Pulmonary artery endothelial cell (primary cell): ENCODE results near the gene TXNDC8. TPM values are rescaled to one million over a fixed set of nuclear protein-coding genes. Genes with fewer than 3 reads are reported as not detected.
"Not testable (repeated sequence)": the region's sequence is repeated elsewhere in the genome, so short reads cannot be mapped to it uniquely, and the experiment has no call there.

Experiments used
- DNase-seq: peaks from one replicate; pipeline ENCODE4 v3.0.0-alpha.2; 2011; ENCODE audit warnings: low read depth, low spot score
- total RNA-seq: library from RNA; depleted of rRNA; stranded (reverse); fragments of >200 nt; gene quantifications from 2 replicates; pipeline ENCODE4 v1.2.3, GENCODE V29; 2014

TXNDC8 gene
- total RNA-seq, result not detected in 2 replicates

DNA sequence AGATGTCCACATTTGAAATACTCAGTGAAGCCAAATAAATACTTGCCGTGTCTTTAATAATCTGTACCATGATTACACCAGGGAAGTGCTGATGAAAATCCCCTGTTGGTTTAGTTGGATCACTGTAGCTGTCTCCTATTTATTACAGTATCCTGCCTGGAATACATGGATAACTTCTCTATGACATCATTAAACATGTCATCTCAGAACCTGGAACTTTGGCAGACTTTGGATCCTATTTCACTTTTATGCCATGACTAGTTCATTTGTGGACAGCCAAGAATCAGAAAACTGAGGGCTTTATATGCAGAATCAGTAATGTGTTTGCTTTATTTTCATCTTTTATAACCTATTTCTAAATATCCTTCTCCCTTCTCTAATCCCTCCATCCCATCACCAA, at the start of gene TXNDC8:
Gene TXNDC8 (minus strand): TSS at position 137 of the 400 bp plus-strand sequence.
- no peak for DNase-seq

DNA sequence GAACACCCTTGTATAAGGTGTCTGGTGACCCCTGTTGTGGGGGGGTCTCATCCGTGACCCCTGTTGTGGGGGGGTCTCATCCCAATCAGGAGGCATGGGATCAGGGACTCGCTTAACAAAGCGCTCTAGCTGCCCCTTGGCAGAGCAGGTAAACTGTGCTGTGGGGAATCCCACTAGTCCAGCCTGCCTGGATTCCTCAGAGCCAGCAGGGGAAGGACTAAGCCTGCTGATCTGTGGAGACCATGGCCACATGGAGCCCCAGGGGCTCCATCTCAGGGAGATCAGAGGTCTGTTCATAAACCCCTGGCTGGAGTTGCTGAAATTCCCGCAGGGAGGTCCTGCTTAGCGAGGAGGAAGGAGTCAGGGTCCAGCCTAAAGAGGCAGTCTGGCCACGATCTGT, 45.8 kb upstream of the TXNDC8 start:
- no peak for DNase-seq

DNA sequence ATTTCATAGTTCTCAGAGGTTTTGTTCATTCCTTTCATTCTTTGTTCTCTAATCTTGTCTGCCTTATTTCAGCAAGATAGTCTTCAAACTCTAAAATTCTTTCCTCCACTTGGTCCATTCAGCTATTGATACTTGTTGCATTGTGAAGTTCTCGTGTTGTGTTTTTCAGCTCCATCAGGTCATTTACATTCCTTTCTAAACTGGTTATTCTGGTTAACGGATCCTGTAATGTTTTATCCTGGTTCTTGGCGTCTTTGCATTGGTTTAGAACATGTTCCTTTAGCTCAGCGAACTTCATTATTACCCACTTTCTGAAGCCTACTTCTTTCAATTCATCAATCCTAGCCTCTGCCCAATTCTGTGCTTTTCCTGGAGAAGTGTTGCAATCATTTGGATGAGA, 45.1 kb upstream of the TXNDC8 start:
- DNase-seq, result no peak

DNA sequence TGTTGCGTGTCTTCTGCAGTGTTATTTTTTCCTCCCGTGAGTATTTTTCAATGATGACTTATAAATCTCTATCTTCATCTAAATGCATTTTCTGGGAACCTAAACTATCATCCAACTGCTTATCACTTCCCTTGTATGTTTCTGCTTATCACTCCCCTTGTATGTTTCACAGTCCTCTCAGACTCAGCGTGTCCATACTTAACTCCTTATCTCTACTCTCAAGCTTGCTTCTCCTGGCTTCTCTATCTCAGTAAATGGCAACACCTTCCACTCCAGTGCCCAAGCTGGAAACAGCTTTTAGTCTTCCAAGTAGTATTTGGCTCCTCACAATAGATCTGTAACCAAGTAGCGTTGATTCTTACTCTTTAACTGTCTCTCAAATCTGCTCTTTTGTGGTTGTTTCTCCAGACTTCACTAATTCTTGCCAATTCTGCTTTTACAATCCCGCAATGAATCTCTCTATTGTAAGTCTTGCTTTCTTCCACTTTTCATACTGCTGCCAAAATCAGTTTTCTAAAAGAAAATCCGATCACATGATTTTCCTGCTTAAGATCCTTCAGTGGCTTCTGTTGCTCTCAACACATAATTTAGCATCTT, 33.8 kb upstream of the TXNDC8 start:
- no peak for DNase-seq

DNA sequence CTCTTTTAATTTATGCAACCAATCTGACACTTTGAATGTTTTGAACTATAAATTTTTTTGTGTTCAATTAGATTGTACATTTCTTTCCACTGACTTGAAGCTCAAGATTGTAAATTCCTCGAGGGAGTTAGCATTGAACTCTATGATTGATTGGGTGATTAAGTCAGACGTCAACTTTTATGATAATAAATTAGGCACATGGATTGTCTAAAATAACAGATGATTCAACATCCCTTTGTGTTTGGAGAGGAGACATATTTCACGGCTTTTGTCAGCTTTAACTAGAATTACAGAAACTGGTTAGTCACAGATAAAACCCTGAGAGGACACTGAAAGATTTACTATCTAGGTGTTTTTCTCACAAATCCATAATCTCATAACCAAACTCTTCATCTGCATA, 32.7 kb upstream of the TXNDC8 start:
- no peak for DNase-seq

DNA sequence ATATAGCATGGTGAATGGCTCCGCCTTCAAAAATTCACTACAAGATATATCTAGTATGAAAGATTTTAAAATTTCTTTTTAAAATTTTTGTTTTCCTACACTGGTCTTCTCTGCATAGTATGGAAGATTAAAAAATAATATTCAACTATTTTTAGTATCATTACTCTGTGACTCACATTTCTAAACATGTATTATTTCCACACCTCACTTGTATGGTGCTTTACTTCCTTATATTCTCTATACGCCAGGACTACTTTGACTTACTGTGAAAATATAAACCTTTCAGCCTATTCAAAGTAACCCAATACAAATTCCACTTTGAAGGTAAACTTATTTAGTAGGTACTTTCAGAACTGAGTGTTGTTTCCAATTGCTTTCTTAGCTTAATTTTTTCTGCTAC, 26.8 kb upstream of the TXNDC8 start:
- DNase-seq, result no peak

DNA sequence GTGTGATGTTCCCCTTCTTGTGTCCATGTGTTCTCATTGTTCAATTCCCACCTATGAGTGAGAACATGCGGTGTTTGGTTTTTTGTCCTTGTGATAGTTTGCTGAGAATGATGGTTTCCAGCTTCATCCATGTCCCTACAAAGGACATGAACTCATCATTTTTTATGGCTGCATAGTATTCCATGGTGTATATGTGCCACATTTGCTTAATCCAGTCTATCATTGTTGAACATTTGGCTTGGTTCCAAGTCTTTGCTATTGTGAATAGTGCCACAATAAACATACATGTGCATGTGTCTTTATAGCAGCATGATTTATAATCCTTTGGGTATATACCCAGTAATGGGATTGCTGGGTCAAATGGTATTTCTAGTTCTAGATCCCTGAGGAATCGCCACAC, 21.3 kb upstream of the TXNDC8 start:
- DNase-seq, result not testable (repeated sequence)

DNA sequence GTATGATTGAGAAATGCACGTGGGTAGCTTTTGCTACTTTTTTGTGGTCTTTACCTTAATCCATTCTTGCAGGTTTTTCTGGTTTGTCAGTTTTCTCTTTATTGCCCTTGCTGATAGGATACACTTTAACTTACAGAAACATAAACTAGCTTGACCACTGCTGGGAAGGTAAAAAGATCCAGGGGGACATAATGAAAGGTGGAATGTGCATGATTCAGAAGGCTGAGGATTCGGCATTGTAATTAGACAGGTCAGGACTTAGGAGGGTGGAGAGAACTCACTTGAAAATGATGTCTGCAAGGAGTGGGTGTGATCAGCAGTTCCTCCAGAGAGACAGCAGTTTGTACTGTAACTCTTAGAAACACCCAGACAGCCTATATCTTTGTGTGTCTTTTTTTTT, 19.8 kb upstream of the TXNDC8 start:
- DNase-seq, result no peak

DNA sequence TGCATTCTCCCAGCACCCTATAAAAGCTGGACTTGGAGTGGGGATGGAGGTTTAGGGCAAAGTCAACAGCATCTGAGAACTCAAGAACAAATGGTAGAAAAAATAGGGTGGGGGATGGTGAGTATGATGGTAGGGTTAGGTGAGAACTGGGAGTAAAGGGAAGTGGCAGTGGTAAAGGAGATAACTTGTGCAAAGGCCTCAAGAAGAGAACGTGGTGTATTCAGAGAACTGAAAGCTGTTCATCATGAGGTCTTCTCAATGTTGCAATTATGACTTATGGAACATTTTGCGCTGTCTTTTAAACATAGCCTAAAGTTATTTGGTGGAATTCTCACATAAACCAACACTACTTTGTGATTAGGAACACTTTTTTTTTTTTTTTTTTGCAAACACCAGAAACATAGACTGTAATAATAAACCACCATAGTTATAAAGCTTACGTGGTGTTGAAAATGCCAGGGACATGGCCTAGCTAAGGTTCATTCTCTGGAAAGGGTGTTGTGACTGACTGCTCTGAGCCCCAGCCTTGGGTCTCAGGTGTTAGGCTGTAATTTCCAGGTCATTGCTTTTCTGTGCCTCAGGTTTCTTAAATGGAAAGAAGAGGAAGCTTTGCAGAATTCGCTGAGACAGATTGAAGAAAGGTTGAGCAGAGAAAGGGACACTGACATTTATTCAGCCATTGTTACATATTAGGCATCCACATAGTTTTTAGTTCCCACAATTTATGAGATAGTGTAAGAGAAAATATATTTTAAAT, 19.2 kb upstream of the TXNDC8 start:
- DNase-seq, result no peak

DNA sequence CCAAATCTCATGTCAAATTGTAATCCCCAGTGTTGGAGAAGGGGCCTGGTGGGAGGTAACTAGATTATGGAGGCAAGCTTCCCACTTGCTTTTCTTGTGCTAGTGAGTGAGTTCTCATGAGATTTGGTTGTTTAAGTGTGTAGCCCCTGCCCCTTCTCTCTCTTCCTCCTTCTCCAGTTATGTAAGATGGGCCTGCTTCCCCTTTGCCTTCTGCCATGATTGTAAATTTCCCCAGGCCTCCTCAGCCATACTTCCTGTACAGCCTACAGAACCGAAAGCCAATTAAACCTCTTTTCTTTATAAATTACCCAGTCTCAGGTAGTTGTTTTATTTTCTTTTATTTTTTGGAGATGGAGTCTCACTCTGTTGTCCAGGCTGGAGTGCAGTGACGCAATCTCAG, 18.2 kb upstream of the TXNDC8 start:
- no peak for DNase-seq

DNA sequence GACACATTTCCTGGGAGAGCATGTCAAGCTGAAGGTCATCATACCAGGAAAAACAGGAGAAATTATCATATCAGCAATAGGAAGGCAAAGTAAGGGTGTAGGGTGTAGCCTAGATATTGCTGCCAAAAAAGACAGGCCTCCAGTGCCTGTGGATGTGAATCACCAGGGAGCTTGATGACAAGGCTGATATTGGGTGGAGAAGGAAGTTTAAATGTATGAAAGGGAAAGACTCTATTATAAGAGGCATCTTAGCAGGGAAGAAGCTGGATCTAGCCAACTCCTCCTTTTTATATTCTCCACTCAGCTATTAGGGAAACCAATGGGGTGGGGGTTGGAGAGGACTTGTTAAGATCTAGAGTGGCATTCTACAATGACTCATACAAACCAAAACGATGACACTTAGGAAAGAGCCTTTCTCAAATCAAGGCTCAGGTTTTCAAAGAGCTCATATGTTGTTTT, 13.4 kb upstream of the TXNDC8 start:
- DNase-seq, result no peak

DNA sequence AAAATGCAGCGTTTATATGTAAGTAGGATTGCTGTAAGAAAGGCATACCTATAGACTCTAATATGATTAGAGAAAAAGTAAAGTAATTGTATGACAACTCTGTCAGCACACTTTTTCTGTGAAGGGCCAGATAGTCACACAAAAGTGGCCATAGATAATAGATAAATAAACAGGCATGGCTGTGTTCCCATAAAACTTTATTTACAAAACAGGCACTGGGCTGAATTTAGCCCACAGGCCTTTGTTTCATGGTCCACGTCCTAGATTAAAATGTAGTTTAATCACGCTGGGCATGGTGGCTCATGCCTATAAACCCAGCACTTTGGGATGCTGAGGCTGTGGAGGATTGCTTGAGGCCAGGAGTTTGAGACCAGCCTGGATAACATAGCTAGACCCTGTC, 8.7 kb upstream of the TXNDC8 start:
- no peak for DNase-seq

DNA sequence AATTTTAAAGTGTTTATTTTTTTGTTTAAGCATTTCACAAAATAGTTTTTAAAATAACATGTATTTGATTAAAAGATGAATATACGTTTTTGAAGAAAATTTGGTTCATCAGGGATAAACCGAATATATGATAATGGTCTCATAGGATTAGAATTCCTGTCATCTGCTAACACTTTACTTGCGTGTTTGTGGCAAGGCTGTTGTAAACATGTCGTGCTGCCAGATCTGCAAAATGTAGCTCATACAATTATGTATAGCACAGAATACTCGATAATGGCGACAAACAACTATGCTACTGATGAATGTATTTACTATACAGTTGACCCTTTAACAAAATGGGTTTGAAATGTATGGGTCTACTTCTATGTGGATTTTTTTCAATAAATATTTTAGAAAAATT, 7.2 kb upstream of the TXNDC8 start:
- no peak for DNase-seq

DNA sequence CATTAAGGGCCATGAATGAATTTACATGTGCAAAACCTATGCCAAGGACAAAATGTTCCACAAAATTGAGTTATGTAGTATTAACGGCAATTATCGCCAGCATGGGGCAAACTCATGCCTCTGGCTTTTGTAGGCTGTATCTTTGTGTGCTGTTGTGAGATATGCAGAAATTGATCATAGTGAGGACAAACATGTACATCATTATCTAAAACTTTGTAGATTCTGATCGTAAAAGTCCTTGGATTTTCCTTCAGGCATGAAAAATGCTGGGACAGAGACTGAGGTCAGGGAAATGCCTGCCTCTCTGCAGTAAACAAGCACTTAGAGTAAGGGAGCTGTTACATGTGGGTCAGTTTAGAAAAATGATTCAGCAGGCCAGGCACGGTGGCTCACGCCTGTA, 5.9 kb upstream of the TXNDC8 start:
- no peak for DNase-seq

DNA sequence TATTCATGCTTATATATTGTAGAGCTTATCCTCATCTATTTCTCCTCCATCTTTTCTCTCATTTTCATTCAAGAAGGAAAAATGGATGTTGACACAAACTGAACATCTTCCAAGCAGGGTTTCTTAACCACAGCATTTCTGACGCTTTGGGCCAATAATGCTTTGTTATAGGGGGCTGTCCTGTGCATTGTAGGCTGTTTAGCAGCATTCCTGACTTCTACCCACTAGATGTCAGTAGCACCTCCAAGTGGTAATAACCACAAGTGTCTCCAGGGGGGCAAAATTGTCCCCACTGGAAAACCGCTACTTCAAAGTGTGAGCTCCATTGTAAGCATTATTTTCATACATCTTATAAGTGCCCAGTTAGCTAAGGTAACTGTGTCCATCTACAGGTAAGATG, 2.6 kb upstream of the TXNDC8 start:
- DNase-seq, result no peak

DNA sequence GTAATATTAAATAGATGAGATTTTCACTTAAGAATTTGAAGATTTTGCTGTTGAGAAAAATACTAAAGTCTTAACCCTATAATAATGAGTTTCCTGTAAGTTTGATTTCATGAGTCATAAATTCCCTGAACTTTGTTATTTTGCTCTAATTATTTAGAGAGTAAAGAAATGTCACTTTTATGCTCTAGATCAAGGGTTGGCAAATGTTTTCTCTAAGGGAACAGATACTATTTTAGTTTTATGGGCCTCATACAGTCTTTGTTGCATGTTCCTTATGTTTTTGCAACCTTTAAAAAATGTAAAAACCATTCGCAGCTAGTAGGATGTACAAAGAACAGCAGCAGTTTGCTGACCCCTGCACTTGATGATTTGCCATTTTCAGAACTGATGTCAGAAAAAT, 480 bp upstream of the TXNDC8 start:
- DNase-seq, result no peak

DNA sequence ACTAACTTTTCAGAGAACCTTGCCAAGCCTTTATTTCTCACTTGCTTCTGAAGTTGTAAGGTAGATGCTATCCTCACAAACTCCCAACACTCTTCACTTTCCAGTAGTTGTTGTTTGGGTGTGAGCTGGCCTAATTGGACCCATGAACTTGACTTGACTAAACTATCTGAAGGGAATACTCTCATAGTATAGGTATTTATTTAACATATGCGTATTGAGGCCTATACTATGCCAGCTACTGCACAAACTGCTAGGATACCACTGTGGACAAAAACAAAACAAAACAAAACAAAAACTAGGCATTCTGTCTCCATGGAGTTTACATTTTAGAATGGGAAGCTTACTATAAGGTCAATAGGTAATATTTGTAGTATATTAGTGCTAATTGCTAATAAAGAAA, 1.3 kb downstream of the TXNDC8 start:
- no peak for DNase-seq

DNA sequence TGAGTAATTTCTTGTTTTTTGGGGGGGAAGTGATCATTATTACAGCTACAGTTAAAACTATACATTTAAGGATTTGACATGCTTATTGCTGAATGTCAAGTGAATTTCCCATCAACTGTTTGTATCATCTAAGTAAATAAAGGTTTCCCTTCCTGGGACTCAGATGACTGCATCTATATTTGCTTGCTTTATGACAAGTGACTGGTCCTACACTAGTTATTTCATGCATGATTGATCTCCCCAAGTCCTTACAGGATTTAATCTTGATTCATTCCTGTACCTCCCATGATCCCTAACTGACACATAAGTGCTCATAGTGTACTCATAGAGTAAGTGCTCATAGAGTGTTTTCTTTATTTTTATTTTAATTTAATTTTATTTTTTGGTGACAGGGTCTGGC, 2.8 kb downstream of the TXNDC8 start:
- no peak for DNase-seq

DNA sequence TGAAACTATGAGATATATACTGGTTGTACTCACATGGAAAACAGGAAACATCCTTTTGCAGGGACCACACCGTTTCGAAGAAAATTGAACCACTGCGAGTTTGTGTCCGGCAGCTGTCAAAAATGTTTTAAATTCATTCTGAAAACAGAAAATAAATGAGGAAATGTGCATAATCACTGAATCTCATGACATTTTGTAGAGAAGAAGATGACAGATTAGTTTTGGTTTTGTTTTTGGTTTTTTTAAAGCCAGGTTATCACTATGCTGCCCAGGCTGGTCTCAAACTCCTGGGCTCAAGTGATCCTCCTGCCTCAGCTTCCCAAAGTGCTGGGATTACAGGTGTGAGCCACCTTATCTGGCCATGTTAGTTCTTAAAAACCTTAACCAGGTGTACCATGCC, 3.5 kb downstream of the TXNDC8 start:
- no peak for DNase-seq

DNA sequence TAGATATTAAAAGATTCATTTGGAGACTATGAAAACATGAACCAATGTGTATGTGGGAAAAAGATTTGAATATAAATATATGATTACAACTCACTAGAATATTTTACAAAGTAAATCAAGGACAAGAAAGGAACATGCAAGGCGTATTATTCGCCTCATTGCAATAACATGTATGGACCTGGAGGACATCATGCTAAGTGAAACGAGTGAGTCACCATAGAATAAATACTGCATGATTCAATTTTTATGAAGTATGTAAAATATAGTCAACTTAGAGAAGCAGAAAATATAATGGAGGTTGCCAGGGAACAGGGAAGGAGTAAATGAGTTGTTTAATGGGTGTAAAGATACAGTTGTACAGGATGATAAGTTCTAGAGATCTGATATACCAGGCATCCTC, 4.9 kb downstream of the TXNDC8 start:
- DNase-seq, result no peak

DNA sequence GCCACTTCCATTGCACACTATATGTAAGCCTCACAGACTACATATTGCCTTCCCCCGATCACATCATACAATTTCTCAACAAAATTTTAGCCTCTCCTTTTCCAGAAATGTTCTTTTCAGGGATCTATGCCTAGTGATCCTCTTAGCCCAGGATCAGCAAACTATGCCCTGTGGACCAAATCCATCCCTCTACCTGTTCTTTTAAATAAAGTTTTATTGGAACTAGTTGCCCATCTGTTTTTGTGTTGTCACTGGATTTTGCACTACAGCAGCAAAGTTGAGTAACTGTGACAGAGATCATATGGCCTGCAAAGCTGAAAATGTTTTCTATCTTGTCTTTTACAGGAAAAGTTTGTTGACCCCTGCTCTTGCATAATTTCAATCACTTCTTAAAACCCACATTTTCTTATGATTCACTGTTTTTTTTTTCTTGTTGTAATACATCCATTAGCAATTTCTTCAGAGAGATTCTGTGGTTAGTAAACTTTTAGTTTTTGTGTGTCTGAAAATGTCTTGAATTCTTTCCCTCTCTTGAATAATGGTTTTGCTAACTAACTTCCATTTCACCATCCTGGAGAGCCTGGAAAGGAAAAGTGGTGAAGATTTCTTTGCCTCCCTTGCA, 7.1 kb downstream of the TXNDC8 start:
- DNase-seq, result no peak

DNA sequence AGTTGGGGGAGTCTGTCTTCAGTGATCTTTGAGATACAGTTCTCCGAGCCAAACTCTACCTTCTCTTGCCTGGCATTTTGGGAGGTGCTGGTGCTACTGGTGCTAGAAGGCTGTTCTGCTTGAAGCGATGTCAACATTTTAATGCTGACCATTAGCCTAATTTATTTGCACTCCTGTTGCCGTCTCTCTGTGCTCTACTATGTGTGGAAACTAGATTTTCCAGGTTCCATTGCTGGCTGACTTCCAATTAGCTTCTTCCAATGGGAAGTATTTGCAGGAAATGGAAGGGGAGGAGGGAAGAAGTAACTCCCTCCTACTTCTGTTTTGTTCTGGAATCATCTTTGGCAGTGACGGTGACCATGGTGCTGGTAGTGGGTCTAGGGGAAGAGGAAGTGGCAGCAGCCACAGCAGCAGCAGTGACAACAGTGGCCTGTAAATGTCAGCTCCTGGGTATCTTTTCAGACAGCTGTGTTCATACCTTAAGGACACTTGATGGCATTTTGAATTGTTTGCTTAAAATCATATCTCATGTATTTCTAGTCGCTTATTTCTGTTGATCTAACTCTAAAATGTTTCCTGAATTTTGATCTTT, 7.9 kb downstream of the TXNDC8 start:
- no peak for DNase-seq

DNA sequence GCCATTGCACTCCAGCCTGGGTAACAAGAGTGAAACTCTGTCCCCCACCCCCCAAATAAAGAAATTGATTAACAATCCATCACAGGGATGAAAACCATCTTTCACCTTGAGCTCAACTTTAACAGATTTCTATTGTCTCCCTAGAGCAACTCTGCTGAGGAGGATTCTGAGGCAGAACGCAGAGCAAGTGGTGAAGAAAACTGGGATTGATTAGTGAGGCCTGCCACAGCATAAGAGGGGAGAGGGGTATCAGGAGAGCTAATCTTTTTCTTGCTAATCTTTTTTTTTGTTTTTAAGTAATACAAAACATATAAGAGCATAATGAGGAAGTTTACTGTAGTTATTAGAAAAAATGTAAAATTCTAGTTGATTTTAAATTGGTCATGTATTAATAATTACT, 8.9 kb downstream of the TXNDC8 start:
- no peak for DNase-seq
